ENCODE data around the gene CEP85L.

DNA sequence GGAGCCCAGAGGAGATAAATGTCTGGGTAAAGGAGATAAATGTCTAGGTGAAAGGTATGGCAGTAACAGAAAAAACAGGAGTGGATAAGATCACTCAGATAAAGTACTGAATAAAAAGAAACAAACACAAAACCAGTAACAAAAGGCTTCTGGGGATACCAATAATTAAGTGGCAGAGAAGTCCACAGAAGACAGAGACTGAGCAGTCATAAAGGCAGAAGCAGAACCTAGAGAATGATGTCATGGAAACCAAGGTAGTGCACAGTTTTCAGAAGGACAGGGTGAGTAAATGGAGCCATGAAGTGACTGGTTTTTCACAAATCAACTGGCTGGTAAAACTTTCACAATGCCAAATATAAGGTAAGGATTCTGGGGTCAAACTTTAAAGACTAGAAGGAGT lies 184.2 kb downstream of the CEP85L start:
- TF ChIP-seq, protein P1, sequence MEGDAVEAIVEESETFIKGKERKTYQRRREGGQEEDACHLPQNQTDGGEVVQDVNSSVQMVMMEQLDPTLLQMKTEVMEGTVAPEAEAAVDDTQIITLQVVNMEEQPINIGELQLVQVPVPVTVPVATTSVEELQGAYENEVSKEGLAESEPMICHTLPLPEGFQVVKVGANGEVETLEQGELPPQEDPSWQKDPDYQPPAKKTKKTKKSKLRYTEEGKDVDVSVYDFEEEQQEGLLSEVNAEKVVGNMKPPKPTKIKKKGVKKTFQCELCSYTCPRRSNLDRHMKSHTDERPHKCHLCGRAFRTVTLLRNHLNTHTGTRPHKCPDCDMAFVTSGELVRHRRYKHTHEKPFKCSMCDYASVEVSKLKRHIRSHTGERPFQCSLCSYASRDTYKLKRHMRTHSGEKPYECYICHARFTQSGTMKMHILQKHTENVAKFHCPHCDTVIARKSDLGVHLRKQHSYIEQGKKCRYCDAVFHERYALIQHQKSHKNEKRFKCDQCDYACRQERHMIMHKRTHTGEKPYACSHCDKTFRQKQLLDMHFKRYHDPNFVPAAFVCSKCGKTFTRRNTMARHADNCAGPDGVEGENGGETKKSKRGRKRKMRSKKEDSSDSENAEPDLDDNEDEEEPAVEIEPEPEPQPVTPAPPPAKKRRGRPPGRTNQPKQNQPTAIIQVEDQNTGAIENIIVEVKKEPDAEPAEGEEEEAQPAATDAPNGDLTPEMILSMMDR (conservative IDR thresholded peaks at IDR 0.05 in 1 of 2, IDR thresholded peaks at IDR 0.05 in 1 of 2; ENCODE audit: low read depth in 1 of 2, low read length in 2 of 2): no peak
- no peak for TF ChIP-seq EZH2 (IDR thresholded peaks at IDR 0.05; ENCODE audit: low read length, missing control alignments)

All from fibroblast of lung (primary cell).